GM21737 (cell line): Measurements from ENCODE around the gene CD3G.
"Not testable (repeated sequence)": the region's sequence is repeated elsewhere in the genome, so short reads cannot be mapped to it uniquely, and the experiment has no call there.

ENCODE experiments used
- ATAC-seq: cut with Tn5 transposase; IDR thresholded peaks from one replicate; pipeline ENCODE4 v1.9.1; 2021; ENCODE audit warnings: mild to moderate bottlenecking, moderate library complexity; ENCODE audit not compliant: unreplicated experiment

The CD3G gene

DNA sequence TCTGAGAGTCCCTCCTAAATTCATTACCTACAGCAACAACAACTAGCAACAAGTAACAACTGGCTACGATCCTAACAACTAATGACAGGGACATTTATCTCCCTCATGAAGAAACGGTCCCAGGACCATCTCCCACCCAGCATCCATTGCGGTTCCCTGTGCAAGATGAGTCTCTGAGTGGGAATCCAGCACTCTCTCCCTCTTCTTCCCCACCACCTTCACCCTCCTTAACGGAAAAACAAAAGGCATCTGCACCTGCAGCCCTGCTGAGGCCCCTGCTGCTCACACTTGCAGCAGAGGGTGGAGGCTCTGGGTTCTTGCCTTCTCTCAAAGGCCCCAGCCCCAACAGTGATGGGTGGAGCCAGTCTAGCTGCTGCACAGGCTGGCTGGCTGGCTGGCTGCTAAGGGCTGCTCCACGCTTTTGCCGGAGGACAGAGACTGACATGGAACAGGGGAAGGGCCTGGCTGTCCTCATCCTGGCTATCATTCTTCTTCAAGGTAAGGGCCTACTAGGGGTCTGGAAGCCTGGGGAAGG lies at the start of gene CD3G:
TSS of gene CD3G (plus strand) at position 364 of the 535 bp plus-strand sequence. CDS start at position 444, 80 bp downstream.
- no peak for ATAC-seq

DNA sequence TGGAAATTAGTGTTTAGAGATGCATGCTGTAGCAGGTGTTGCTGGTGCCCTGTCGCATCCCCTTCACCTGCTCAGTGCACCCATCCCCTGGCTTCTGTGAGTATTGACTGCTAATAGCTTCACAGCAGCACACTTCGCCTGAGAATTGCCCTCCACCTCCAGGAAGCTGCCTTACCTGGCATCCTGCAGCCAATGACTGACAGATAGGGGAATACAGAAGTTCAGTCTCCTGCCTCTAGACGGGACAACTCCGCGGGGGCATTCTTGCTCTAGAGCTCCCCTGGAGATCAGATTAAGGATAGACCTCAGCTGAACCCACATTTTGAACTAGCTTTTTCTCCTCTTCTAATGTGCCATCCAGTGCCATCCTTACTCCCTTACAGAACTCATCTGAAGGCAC lies 48.9 kb upstream of the CD3G start:
- no peak for ATAC-seq

DNA sequence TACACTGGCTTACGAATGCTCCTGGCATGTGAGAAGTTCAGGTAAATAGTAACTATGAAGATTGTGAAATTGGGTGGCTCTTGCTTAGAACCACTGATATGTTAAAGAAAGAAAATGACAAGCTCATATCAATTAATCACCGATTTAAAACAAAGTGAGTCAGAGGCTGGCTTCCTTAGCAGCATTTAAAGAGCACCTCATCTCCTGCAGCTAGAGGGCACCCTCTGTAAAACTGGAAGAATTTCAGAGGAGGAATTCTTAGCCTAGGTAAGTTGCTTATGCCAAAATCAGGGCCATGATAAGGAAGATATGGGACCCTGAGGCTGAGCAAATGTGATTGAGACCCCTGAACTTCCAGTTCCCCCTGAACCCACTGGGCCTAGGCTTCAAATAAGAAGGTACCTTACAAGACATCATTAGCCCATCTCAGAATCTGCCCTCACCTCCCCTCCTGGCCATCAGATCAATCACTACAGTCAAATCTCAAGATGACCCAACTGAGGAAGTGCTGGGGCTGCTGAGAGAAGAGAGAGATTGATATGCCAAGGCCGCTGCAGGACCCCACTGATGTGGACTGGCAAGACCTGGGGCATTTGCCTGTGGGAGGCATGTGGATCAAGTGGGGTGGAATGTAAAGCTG lies 48.2 kb upstream of the CD3G start:
- ATAC-seq, result no peak

DNA sequence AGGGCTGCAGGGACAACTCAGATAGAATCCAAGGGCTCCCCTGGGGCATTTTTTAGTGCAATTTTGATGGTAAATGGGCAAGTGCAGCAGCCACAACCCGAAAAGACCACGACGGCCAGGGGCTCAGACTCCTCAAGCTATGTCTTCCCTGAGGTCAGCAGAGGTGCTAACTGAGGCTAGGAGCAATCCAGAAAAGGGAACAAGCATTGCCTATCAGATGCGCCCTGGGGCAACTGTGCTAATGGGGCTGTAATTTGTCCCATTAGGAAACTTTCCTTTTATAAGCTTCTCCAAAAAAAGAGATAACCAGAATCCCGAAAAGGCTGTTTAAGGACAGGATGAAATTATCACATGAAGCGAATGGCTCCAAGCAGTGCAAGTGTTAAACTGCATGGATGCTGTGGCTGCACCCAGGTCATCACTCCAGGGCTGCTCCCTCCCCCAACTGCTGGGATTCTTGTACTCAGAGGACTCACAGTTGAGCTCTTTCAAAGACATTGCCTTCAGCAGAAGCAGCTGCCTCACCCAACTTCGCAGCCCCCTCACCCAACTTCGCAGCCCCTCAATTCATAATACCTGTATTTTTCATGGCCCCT lies 42.4 kb upstream of the CD3G start:
- ATAC-seq, result no peak

DNA sequence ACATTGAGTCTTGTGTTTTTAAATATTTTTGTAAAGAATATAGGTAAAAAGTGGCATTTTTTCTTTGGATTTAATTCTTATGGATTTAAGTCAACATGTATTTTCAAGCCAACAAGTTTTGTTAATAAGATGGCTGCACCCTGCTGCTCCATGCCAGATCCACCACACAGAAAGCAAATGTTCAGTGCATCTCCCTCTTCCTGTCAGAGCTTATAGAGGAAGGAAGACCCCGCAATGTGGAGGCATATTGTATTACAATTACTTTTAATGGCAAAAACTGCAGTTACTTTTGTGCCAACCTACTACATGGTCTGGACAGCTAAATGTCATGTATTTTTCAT lies 39.9 kb upstream of the CD3G start:
- no peak for ATAC-seq

DNA sequence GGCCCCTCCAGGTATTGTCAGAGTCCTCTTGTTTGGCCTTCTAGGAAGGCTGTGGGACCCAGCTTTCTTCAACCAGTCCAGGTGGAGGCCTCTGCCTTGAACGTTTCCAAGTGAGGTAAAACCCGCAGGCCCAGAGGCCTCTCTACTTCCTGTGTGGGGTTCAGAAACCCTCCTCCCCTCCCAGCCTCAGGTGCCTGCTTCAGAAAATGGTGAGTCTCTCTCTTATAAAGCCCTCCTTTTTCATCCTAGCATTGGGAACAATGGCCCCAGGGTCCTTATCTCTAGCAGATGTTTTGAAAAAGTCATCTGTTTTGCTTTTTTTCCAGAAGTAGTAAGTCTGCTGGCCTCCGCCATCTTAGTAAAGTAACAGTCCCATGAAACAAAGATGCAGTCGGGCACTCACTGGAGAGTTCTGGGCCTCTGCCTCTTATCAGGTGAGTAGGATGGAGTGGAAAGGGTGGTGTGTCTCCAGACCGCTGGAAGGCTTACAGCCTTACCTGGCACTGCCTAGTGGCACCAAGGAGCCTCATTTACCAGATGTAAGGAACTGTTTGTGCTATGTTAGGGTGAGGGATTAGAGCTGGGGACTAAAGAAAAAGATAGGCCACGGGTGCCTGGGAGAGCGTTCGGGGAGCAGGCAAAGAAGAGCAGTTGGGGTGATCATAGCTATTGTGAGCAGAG lies 39.4 kb upstream of the CD3G start, which contains the start of gene CD3E:
TSS of gene CD3E (plus strand) at position 163 of the 681 bp plus-strand sequence. CDS start at position 386, 223 bp downstream.
- no peak for ATAC-seq

DNA sequence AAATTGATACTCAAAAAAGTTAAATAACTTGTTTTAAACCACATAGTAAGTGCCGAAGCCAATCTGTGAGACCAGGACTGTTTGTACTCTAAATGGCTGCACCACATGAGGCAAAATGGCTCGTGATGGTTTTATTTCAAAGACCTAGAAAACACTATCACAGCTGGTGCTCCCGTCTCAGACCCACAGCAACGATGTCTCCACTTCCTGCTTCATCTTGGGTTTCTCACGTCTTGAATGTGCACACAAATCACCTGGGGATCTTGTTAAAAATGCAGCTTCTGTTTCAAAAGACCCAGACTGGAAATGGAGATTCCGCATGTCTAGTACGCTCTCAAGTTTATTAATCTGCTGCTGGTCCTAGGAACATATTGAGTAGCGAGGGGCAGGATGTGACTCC lies 38.4 kb upstream of the CD3G start:
- ATAC-seq, result no peak

DNA sequence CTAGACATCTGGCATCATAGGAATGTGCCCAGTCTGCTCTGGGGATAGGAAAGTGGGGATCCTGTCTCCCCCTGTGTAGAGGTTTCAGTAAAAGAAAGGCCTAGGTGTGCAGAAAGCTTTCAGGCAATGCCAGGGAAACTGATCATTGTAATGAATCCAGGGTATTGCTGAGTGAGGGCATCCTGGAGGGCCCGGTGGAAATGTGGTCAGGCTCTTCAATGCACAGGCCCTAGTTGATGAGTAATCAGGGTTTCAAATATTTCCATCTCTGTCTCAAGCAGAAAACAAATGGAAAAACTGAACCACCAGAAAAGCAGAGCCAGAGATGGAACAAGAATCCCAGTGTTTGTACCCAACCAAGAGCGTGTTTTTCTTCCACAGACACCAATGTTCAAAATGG lies 37.6 kb upstream of the CD3G start:
- no peak for ATAC-seq

DNA sequence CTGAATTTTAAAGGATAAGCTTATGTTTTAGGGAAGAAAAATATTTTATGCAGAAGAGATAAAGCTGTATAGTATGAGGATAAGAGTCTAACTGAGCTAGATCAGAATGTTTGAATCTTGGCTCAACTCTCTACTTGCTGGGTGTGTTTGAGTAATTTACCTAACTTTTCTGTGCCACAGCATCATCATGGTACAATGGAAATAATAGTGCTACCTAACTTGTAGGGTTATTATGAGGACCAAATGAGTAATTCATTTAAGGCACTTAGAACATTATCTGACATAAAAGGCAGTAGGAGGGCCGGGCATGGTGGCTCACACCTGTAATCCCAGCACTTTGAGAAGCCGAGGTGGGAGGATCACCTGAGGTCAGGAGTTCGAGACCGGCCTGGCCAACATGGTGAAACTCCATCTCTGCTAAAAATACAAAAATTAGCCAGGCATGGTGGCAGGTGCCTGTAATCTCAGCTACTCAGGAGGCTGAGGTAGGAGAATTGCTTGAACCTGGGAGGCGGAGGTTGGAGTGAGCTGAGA lies 35.1 kb upstream of the CD3G start:
- ATAC-seq, result not testable (repeated sequence)

DNA sequence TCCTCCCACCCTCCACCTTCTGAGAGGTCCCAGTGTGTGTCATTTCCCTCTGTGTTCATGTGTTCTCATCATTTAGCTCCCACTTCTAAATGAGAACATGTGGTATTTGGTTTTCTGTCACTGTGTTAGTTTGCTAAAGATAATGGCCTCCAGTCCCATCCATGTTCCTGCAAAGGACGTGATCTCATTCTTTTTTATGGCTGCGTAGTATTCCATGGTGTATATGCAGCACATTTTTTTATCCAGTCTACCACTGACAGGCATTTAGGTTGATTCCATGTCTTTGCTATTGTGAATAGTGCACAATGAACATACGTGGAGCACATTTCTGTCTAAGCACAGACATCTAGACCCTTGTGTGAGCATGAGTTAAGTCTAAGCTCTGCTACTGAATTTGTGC lies 33.9 kb upstream of the CD3G start:
- ATAC-seq, result no peak

DNA sequence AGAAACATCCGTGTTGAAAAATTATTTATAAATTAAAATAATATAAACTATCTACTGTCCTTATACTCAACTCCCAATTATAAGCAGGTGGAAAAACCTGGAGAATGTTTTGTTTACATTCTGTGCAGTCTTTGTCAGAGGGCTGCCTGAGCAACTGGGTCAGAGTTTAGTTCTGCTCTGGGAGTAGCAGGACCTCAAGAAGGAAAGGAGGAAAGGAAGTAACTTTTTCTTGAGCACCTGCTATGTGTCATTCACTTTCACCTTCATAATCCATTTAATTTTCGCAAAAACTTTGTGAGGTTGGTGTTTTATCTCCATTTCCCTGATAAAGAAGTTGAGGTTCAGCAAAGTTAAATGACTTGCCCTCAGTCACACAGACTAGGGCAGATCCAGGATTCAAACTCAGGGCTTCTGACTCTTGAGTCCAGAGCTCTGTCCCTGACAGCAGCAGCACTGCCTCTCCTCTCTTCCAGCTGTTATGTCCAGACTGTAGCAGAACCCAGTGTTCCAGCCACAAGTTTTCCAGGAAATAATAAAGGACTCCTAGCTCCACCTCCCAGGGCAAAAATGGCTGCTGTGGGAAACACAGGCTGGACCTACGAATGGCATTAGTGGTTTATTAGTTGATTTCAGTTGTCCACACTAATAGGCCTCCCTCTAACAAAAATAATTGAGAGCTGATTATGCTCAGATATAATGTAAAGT lies 33.2 kb upstream of the CD3G start:
- ATAC-seq, result no peak

DNA sequence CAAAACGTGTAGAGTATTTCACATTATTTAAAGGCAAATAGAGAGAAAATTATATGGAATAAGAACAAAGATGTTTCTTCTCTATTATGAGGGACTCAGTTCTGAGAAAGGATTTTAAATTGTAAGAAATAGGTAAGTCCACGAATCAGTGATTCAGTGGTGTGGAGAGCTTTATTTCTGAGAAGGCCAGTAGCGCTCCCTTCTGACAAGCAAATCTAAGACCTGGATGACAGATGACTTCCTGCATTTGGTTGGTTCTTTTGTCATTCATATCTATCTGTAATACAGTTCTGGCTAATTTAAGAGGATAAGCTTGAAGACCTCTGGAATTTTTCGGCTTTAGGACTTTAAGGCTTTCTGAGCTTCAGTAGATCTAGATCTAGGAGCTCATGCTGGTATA lies 32.6 kb upstream of the CD3G start:
- no peak for ATAC-seq

DNA sequence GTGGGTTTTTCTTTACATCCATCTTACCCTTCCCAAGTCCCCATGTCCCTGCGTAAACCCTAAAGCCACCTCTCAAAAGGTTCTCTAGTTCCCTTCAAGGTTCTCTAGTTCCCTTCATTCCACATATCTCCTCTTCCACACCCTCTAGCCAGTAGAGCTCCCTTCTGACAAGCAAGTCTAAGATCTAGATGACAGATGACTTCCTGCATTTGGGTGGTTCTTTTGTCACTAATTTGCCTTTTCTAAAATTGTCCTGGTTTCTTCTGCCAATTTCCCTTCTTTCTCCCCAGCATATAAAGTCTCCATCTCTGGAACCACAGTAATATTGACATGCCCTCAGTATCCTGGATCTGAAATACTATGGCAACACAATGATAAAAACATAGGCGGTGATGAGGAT lies 31.8 kb upstream of the CD3G start:
- no peak for ATAC-seq

DNA sequence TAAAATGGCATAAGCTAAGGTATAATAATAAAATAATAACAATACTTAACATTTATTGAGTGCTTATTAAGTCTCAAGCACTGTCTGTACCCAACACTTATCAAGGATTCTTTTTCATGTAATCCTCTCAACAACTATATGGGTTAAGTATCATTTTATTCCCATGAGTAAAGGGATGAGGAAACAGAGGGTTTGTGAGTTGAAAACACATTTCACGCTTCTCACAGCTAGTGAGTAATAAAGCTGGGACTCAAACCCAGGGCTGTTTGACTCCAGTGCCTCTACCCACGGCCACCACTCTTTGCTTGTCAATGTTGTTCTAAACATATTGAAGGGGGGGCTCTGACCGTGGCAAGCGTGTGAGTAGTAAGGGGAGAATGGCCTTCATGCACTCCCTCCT lies 30.9 kb upstream of the CD3G start:
- no peak for ATAC-seq

DNA sequence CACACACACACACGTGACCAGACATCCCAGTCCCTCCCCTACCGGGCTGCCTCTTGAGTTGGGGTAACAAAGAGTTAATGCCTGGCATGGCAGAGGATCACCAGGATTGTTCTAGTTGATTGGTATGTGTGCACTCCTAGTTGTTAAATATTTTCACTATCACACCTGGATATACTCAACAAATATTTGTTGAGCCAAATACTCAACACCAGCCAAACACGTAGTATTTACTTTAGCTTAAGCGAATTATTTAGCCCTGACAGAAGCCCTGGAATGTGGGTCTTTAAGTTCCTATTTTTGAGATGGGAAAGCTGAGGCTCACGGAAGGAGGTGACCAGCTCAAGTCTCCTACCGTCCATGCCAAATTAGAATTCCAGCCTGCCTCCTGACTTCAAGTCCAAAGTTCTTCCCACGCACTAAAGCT lies 29.1 kb upstream of the CD3G start:
- ATAC-seq, result no peak

DNA sequence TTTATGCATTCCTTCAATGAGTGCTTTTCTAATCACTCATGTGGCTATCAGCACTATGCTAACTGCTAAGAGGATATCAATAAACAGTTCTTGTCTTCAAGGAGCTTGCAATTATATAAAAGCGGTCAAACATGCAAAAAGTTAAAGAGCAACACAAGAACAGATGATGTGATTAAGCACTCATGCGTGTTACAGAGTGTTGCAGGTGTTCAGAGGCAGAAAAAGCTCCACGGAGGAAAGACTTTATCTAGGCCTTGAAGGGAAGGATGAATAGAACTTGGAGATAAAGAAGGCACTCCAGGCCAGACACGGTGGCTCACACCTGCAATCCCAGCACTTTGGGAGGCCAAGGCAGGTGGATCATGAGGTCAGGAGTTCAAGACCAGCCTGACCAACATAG lies 26.0 kb upstream of the CD3G start:
- ATAC-seq, result no peak

DNA sequence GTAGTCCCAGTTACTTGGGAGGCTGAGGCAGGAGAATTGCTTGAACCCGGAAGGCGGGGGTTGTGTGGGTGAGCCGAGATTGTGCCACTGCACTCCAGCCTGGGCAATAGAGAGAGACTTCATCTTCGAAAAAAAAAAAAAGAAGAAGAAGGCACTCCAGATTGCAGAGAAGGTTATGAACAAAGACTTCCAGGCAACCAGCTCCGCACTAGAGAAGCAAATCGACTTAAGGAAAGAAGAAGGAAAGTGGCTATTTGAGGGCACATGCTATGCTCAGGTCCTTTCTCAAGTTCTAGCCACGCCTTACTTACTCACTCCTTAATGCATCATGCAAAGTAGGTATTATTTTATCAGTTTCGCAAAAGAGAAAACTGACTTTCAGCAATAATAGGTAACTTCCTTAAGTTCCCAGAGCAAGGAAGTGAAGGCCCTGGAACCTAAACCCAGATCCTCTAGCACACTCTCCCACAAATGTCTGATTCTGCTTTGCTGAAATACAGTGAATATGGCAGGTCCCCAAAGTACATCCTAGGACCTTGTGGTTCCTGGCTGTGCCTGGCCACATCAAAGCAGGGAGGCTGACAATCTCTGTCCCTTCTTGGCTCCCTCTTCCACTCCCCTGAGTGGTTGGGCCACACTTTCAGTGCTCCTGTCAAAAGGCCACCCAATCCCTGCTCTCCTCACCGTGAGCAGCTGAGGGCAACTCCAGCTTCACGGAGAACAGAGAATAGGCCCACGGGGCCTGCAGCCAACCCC lies 25.4 kb upstream of the CD3G start:
- no peak for ATAC-seq

DNA sequence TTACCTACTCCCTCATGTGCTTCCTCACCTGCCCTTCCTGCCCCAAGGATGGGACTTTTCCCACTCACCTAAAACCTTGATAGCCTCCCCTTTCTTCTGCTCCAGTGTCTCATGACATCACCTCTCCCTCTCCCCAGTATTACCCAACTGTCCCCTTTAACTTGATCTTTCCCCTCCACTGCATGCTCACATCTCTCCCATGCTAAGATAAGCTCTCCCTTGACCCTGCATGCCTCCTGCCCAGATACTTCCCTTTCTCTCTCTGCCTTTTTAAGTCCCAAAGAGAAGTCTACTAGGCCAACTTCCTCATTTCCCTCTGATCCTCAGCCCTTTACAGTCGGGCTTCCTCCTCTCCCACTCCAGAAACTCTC lies 24.8 kb upstream of the CD3G start:
- ATAC-seq, result no peak

DNA sequence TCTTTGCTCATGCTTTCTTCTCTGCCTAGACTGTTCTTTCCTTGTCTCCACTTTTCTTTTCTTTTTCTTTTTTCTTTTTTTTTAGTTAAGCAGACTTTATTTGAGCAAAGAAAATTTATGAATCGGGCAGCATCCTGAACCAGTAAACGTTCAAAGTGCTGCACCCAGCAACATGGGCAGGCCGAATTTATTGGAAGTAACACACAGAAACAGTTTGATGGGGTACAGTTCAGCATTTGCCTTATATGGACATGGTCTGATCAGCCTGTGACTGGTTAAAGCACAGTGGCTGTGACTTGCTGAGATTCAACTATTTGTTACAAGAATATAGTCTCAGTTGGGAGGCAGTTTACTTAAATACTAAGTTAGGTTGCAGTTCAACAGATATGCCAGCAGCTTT lies 23.6 kb upstream of the CD3G start:
- no peak for ATAC-seq

DNA sequence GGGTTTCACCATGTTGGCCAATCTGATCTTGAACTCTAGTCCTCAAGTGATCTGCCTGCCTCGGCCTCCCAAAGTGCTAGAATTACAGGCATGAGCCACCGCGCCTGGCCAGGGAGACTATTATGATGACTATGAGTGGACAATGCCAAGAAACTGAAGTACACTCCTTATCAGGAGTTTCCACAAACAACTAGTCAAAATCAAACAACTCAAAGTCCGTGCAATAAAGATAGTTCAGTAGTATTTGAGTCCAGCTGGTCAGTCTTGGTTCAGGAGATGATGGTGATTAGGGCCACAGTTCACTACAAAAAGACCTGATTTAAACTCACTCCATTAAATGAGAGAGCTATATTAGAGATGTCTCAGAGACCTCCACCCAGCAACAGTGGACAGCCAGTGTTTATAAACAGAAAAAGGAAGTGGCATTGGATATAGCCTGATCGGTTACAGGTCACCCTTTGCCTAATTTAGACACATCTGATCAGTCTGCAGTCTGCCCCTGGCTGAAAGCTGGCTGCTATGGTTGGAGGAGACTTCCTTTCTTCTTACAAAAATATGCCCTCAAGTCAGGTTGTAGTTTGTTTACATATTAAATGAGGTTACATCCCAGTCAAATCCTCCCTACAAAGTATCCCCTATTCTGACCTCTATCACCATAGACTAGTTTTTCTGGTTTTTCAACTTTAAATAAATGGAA lies 22.6 kb upstream of the CD3G start:
- ATAC-seq, result no peak
